Measurements from ENCODE around the gene OR52A5.

The OR52A5 gene

GRCh38 chr11:5131584-5132335, 6.4 kb downstream of the OR52A5 start:
- no peak overlapping the region for H3K4me3 Mint-ChIP-seq
- no peak overlapping the region for H3K27ac Mint-ChIP-seq
- H3K9me3 Mint-ChIP-seq = no peaks in the 10 kb centered on the region
- no peaks in the 10 kb centered on the region for H3K27me3 Mint-ChIP-seq (ENCODE audit: low read depth)
- no peaks in the 10 kb centered on the region for H3K36me3 Mint-ChIP-seq (ENCODE audit: low read depth)
- H3K4me1 Mint-ChIP-seq (ENCODE audit: low read depth) = no peaks in the 10 kb centered on the region

- Mint-ChIP-seq H3K27ac (no peak overlapping the region), H3K4me1 (ENCODE audit: low read depth) (no peaks in the 10 kb centered on the region), H3K27me3 (ENCODE audit: low read depth) (no peaks in the 10 kb centered on the region), H3K9me3 (no peaks in the 10 kb centered on the region), H3K36me3 (ENCODE audit: low read depth) (no peaks in the 10 kb centered on the region), H3K4me3 (no peak overlapping the region)
Observed at GRCh38 chr11:5129457-5129877, 8.7 kb downstream of the OR52A5 start.

- Mint-ChIP-seq H3K4me1 (ENCODE audit: low read depth) (no peaks in the 10 kb centered on the region), H3K27ac (no peak overlapping the region), H3K27me3 (ENCODE audit: low read depth) (no peaks in the 10 kb centered on the region), H3K36me3 (ENCODE audit: low read depth) (no peaks in the 10 kb centered on the region), H3K4me3 (no peak overlapping the region), H3K9me3 (no peaks in the 10 kb centered on the region)
Observed at GRCh38 chr11:5124891-5125620, 13.1 kb downstream of the OR52A5 start.

GRCh38 chr11:5123802-5124521, 14.2 kb downstream of the OR52A5 start:
- Mint-ChIP-seq H3K9me3 (no peaks in the 10 kb centered on the region), H3K4me3 (no peak overlapping the region), H3K27ac (no peak overlapping the region)

GRCh38 chr11:5118893-5119292, 19.3 kb downstream of the OR52A5 start:
- Mint-ChIP-seq H3K9me3 (no peaks in the 10 kb centered on the region), H3K4me3 (no peak overlapping the region), H3K4me1 (ENCODE audit: low read depth) (no peaks in the 10 kb centered on the region), H3K27ac (no peak overlapping the region), H3K36me3 (ENCODE audit: low read depth) (no peaks in the 10 kb centered on the region), H3K27me3 (ENCODE audit: low read depth) (no peaks in the 10 kb centered on the region)

More at GRCh38 chr11:5123802-5124521, 14.2 kb downstream of the OR52A5 start:
- no peaks in the 10 kb centered on the region for H3K36me3 Mint-ChIP-seq (ENCODE audit: low read depth)
- no peaks in the 10 kb centered on the region for H3K27me3 Mint-ChIP-seq (ENCODE audit: low read depth)
- no peaks in the 10 kb centered on the region for H3K4me1 Mint-ChIP-seq (ENCODE audit: low read depth)

GRCh38 chr11:5117588-5117987, 20.6 kb downstream of the OR52A5 start:
- Mint-ChIP-seq H3K27ac (no peak overlapping the region), H3K4me1 (ENCODE audit: low read depth) (no peaks in the 10 kb centered on the region), H3K27me3 (ENCODE audit: low read depth) (no peaks in the 10 kb centered on the region), H3K9me3 (no peaks in the 10 kb centered on the region), H3K4me3 (no peak overlapping the region), H3K36me3 (ENCODE audit: low read depth) (no peaks in the 10 kb centered on the region)

GRCh38 chr11:5115339-5115738, 22.8 kb downstream of the OR52A5 start:
- Mint-ChIP-seq H3K9me3 (no peaks in the 10 kb centered on the region), H3K4me3 (no peak overlapping the region), H3K4me1 (ENCODE audit: low read depth) (no peaks in the 10 kb centered on the region), H3K36me3 (ENCODE audit: low read depth) (no peaks in the 10 kb centered on the region), H3K27me3 (ENCODE audit: low read depth) (no peaks in the 10 kb centered on the region), H3K27ac (no peak overlapping the region)

- Mint-ChIP-seq H3K4me1 (ENCODE audit: low read depth) (no peaks in the 10 kb centered on the region), H3K9me3 (no peaks in the 10 kb centered on the region), H3K36me3 (ENCODE audit: low read depth) (no peaks in the 10 kb centered on the region), H3K27me3 (ENCODE audit: low read depth) (no peaks in the 10 kb centered on the region), H3K4me3 (no peak overlapping the region), H3K27ac (no peak overlapping the region)
Observed at GRCh38 chr11:5107285-5107684, 30.9 kb downstream of the OR52A5 start.

GRCh38 chr11:5103066-5103465, 35.1 kb downstream of the OR52A5 start:
- no peaks in the 10 kb centered on the region for H3K4me1 Mint-ChIP-seq (ENCODE audit: low read depth)
- no peak overlapping the region for H3K4me3 Mint-ChIP-seq

GRCh38 chr11:5102246-5102645, 35.9 kb downstream of the OR52A5 start:
- no peaks in the 10 kb centered on the region for H3K4me1 Mint-ChIP-seq (ENCODE audit: low read depth)
- no peak overlapping the region for H3K27ac Mint-ChIP-seq
- no peaks in the 10 kb centered on the region for H3K9me3 Mint-ChIP-seq
- H3K36me3 Mint-ChIP-seq (ENCODE audit: low read depth) = no peaks in the 10 kb centered on the region
- no peak overlapping the region for H3K4me3 Mint-ChIP-seq
- no peaks in the 10 kb centered on the region for H3K27me3 Mint-ChIP-seq (ENCODE audit: low read depth)

More at GRCh38 chr11:5103066-5103465, 35.1 kb downstream of the OR52A5 start:
- Mint-ChIP-seq H3K27me3 (ENCODE audit: low read depth) (no peaks in the 10 kb centered on the region), H3K36me3 (ENCODE audit: low read depth) (no peaks in the 10 kb centered on the region), H3K27ac (no peak overlapping the region), H3K9me3 (no peaks in the 10 kb centered on the region)

- Mint-ChIP-seq H3K36me3 (ENCODE audit: low read depth) (no peaks in the 10 kb centered on the region), H3K27ac (no peak overlapping the region), H3K27me3 (ENCODE audit: low read depth) (no peaks in the 10 kb centered on the region), H3K9me3 (no peaks in the 10 kb centered on the region), H3K4me3 (no peak overlapping the region), H3K4me1 (ENCODE audit: low read depth) (no peaks in the 10 kb centered on the region)
Observed at GRCh38 chr11:5096011-5096410, 42.1 kb downstream of the OR52A5 start.

- no peaks in the 10 kb centered on the region for H3K27me3 Mint-ChIP-seq (ENCODE audit: low read depth)
- no peaks in the 10 kb centered on the region for H3K4me1 Mint-ChIP-seq (ENCODE audit: low read depth)
- H3K27ac Mint-ChIP-seq = no peak overlapping the region
- H3K36me3 Mint-ChIP-seq (ENCODE audit: low read depth) = no peaks in the 10 kb centered on the region
- no peak overlapping the region for H3K4me3 Mint-ChIP-seq
- no peaks in the 10 kb centered on the region for H3K9me3 Mint-ChIP-seq
Observed at GRCh38 chr11:5092821-5093585, 45.2 kb downstream of the OR52A5 start.

GRCh38 chr11:5090668-5091067, 47.5 kb downstream of the OR52A5 start:
- Mint-ChIP-seq H3K27ac (no peak overlapping the region), H3K36me3 (ENCODE audit: low read depth) (no peaks in the 10 kb centered on the region), H3K9me3 (no peaks in the 10 kb centered on the region), H3K27me3 (ENCODE audit: low read depth) (no peaks in the 10 kb centered on the region), H3K4me1 (ENCODE audit: low read depth) (no peaks in the 10 kb centered on the region), H3K4me3 (no peak overlapping the region)

- Mint-ChIP-seq H3K27ac (no peak overlapping the region), H3K9me3 (no peaks in the 10 kb centered on the region), H3K4me1 (ENCODE audit: low read depth) (no peaks in the 10 kb centered on the region), H3K4me3 (no peak overlapping the region), H3K27me3 (ENCODE audit: low read depth) (no peaks in the 10 kb centered on the region), H3K36me3 (ENCODE audit: low read depth) (no peaks in the 10 kb centered on the region)
Observed at GRCh38 chr11:5088556-5088955, 49.6 kb downstream of the OR52A5 start.
